GM18508 (cell line): ENCODE data around the gene SPRED3.
"Not testable (repeated sequence)": the region's sequence is repeated elsewhere in the genome, so short reads cannot be mapped to it uniquely, and the experiment has no call there.

Experiments
- ATAC-seq: cut with Tn5 transposase; IDR thresholded peaks from one replicate; pipeline ENCODE4 v1.9.1; 2021; ENCODE audit warnings: moderate number of reproducible peaks; ENCODE audit not compliant: insufficient read depth, unreplicated experiment

SPRED3 gene

GRCh38 chr19:38389101-38389925 lies 816 bp downstream of the SPRED3 start:
- no peak for ATAC-seq

GRCh38 chr19:38389957-38390924 lies 1.7 kb downstream of the SPRED3 start:
- ATAC-seq, result no peak

DNA sequence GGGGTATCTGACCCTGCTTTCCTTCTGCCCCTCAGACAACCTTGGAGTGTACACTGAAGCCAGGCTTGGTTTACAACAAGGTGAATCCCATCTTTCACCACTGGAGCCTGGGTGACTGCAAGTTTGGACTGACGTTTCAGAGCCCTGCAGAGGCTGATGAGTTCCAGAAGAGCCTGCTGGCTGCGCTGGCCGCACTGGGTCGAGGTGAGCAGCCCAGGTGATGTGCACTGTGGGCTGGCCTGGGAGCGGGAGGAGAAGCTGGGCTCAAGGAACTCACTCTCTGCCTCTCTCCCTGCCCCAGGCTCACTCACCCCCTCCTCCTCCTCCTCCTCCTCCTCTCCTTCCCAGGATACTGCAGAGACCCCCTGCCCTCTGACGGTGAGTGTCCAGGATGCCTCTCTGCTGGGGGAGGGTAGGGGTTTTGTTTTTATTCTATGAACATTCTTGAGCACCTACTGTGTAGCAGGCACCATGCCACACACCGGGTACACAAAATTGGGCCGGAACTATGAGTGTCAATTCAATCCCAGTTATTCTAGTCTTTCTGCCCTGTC lies 3.5 kb downstream of the SPRED3 start:
- ATAC-seq, result no peak

- ATAC-seq, result no peak
These were observed 4.3 kb downstream of the SPRED3 start for GRCh38 chr19:38392707-38393308.

- ATAC-seq, result no peak
These were observed 6.0 kb downstream of the SPRED3 start for GRCh38 chr19:38394488-38394887.

DNA sequence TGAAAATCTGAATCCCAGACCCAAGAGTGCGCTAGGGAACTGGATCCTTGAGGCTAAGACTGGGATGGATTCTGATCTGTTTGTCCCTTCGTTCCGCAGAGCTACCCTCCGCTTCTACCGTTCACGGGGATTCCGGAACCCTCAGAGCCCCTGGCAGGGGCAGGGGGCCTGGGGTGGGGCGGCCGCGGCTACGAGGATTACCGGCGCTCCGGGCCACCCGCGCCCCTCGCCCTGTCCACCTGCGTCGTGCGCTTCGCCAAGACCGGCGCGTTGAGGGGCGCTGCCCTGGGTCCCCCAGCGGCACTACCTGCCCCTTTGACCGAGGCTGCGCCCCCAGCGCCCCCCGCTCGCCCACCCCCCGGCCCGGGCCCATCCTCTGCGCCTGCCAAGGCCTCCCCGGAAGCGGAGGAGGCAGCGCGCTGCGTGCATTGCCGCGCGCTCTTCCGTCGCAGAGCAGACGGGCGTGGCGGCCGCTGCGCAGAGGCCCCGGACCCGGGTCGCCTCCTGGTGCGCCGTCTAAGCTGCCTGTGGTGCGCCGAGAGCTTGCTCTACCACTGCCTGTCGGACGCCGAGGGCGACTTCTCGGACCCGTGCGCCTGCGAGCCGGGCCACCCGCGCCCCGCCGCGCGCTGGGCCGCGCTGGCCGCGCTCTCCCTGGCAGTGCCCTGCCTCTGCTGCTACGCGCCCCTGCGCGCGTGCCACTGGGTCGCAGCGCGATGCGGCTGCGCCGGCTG lies 7.1 kb downstream of the SPRED3 start:
- ATAC-seq, result no peak

GRCh38 chr19:38399081-38399480 lies 10.6 kb downstream of the SPRED3 start:
- no peak for ATAC-seq

- ATAC-seq, result no peak
These were observed 11.0 kb downstream of the SPRED3 start for GRCh38 chr19:38399537-38399936.

- no peak for ATAC-seq
These were observed 11.9 kb downstream of the SPRED3 start for GRCh38 chr19:38400361-38400760.

GRCh38 chr19:38401148-38401547 lies 12.7 kb downstream of the SPRED3 start:
- ATAC-seq, result no peak

- no peak for ATAC-seq
These were observed 14.1 kb downstream of the SPRED3 start for GRCh38 chr19:38402623-38402966.

GRCh38 chr19:38402967-38403674 lies 14.6 kb downstream of the SPRED3 start, which contains the start of gene FAM98C:
FAM98C (plus strand) TSS chr19:38403093; CDS start chr19:38403154, 61 bp downstream.
- peak; percentile 71 for ATAC-seq

DNA sequence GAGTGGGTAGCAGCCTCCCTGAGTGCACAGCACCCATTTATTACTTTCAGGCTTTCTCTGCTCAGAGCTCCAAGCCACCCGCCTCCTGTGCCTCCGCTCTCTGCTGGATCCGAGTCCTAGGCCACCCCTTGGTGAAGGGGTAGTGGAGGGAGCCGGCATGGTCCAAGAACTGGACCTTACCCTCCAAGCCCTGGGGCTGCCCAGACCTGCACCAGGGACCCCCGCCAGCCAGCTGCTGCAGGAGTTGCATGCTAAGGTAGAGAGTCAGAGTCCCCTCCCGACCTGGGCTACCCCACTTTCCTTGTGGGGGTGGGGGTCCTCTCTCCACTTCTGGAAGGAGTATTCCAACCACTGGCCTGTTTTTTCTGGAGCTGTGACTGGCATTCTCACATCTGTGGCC lies 16.4 kb downstream of the SPRED3 start:
- no peak for ATAC-seq

DNA sequence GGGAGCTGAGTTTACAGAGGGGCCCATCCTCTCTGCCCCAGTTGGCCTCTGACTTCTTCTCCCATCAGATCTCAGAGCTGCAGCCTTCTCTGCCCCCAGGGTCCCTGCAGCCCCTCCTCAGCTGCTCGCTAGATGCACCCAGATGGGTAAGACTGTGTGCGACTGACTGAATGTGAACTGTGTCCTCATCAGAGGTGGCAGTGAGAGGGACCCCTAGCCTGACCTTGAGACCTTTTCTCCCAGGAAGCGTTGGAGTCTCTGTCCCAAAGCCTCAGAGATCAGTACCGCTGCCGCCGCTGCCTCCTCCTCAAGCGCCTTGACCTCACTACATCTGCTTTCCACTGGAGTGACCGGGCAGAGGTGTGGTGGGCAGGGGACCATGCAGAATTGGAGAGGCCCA lies 16.8 kb downstream of the SPRED3 start:
- no peak for ATAC-seq

DNA sequence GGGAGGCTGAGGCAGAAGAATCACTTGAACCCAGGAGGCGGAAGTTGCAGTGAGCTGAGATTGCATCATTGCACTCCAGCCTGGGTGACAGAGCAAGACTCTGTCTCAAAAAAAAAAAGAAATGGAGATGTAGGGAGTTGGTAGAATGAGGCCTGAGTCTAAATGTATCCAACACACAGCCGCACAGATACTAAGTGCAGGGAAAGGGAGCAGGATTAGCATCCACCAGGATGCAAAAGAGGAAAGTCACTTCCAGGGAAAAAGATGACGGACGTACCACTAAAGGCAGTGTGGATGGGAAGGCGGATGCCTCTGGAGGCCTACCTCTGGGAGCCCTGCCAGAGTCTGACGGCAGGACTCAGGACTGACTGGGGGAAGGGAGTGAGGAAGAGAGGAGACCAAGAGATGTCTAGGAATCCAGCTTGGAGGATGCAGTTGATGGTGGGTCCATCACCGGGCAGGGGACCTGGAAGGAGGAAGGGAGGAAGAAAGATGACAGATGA lies 21.2 kb downstream of the SPRED3 start:
- no peak for ATAC-seq

DNA sequence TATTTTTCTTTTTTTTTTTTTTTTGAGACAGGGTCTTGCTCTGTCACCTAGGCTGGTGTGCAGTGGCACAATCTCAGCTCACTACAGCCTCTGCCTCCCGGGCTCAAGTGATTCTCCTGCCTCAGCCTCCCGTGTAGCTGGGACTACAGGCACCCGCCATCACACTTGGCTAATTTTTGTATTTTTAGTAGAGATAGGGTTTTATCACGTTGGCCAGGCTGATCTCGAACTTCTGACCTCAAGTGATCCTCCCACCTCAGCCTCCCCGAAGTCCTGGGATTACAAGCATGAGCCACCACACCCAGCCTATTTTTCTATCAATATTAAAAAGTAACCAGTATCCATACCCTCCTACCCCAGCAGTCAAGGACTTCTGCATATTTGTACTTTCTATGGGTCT lies 21.9 kb downstream of the SPRED3 start:
- not testable (repeated sequence) for ATAC-seq

- ATAC-seq, result no peak
These were observed 22.7 kb downstream of the SPRED3 start for GRCh38 chr19:38411041-38411712.

DNA sequence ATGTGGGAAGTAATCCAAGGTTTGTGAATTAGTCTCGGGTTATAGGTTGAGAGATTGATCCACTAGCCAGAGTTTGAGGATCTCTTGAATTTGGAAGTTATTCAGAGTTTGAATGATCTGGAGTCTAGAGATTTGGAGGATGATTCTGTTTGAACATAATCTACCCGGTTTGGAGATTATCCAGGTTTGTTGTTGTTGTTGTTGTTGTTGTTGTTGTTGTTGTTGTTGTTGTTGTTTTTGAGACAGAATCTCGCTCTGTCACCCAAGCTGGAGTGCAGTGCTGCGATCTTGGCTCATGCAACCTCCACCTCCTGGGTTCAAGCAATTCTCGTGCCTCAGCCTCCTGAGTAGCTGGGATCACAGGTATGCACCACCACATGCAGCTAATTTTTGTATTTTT lies 23.4 kb downstream of the SPRED3 start:
- ATAC-seq, result not testable (repeated sequence)
